ENCODE measurements around the gene HAGHL.

Gene HAGHL

GRCh38 chr16:702341-702740, 24.6 kb upstream of the HAGHL start:
- DNase-seq (ENCODE audit: low spot score) = no peak
- POLR2A ChIA-PET (ENCODE audit: low non-redundant PET) = interaction anchor here (1.3 kb wide), 1 partner anchor 11 kb away, joined by 5 read pairs; no protein-coding TSS in a partner anchor
- TF ChIP-seq CTCF (conservative IDR thresholded peaks at IDR 0.05; ENCODE audit: low read depth) = no peak
- no peak overlapping the region for H3K27ac ChIP-seq
- CTCF ChIA-PET = no interaction called here

DNA sequence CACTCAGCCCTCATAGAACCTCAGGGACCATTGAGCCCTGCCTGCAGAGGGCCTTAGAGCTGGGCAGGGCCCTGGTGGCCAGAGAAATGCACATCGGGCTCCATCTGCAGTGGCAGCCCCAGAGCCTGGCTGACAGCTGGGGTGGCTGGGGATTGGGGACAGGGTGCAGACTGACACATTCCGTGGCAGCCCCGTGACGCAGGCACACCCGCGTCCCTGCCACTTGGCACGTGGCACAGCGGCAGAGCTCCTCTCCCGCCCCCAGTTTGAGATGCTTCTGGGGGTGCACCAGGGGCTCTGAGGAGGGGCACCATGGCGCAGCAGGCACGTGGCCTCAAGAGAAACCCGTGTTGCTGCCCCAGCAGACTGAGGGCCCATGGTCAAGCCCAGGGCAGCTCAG, 23.5 kb upstream of the HAGHL start:
- H3K27ac ChIP-seq = no peak overlapping the region; the same call in 1 of the 2 replicates
- ChIA-PET POLR2A (ENCODE audit: low non-redundant PET) (interaction anchor here (0.6 to 1.3 kb wide), 2 partner anchors 10 to 109 kb away, joined by 3 to 5 read pairs; no protein-coding TSS in a partner anchor), CTCF (interaction anchor here (0.9 kb wide), 1 partner anchor 82 kb away, joined by 3 read pairs; no protein-coding TSS in a partner anchor)
- TF ChIP-seq CTCF (conservative IDR thresholded peaks at IDR 0.05; ENCODE audit: low read depth) = no peak
- no peak for DNase-seq (ENCODE audit: low spot score)

GRCh38 chr16:704047-704446, 22.9 kb upstream of the HAGHL start:
- TF ChIP-seq CTCF (conservative IDR thresholded peaks at IDR 0.05; ENCODE audit: low read depth) = no peak
- ChIA-PET POLR2A (ENCODE audit: low non-redundant PET) (interaction anchor here (0.6 kb wide), 1 partner anchor 110 kb away, joined by 3 read pairs; no protein-coding TSS in a partner anchor), CTCF (interaction anchor here (0.5 to 0.9 kb wide), 2 partner anchors 81 to 255 kb away, joined by 3 read pairs; no protein-coding TSS in a partner anchor)
- H3K27ac ChIP-seq = peak overlapping the region; percentile 87
- no peak for DNase-seq (ENCODE audit: low spot score)

DNA sequence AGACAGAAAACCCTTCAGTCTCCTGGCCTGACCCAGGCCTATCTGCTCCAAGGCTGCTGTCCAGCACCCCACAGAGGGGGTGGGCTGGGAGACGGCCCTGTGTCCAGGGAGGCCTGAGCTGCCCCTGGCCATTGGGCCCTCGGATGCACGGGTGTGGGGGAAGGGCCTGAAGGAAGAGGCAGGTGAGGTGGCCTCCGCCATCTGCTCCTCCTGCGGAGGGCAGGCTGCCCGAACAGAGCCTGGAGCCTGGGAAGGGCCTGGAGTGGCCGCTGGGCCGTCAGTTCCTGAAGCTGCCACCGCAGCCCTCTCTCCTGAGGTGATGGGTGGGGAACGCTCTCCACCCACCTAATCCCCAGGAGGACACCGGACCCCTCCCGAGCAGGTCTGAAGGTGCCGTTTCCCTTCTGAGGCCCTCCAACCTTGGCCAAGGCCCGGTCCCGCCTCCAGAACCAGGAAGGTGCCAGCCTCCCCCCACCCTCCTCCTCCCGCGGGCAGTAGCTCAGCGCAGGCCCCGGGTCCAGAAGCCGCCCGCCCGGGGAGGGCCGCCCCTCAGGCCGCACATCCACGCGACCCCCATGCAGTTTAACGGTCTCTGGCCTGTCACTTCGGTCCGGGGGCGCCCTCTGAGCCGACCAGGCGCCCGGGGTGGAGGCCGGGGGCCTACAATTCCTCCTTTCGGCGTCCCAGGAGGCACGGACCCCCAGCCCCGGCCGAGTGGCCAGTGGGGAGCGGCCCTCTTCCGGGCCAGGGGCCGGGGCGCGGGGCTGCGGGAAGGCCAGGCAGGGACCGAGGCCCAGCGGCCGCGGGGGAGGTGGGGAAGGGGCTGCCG, 22.1 kb upstream of the HAGHL start:
- POLR2A ChIA-PET (ENCODE audit: low non-redundant PET) = no interaction called here
- no peak for TF ChIP-seq CTCF (conservative IDR thresholded peaks at IDR 0.05; ENCODE audit: low read depth)
- DNase-seq (ENCODE audit: low spot score) = no peak
- CTCF ChIA-PET = interaction anchor here (0.5 kb wide), 1 partner anchor 256 kb away, joined by 3 read pairs; no protein-coding TSS in a partner anchor
- peak overlapping the region; percentile 87 for H3K27ac ChIP-seq

DNA sequence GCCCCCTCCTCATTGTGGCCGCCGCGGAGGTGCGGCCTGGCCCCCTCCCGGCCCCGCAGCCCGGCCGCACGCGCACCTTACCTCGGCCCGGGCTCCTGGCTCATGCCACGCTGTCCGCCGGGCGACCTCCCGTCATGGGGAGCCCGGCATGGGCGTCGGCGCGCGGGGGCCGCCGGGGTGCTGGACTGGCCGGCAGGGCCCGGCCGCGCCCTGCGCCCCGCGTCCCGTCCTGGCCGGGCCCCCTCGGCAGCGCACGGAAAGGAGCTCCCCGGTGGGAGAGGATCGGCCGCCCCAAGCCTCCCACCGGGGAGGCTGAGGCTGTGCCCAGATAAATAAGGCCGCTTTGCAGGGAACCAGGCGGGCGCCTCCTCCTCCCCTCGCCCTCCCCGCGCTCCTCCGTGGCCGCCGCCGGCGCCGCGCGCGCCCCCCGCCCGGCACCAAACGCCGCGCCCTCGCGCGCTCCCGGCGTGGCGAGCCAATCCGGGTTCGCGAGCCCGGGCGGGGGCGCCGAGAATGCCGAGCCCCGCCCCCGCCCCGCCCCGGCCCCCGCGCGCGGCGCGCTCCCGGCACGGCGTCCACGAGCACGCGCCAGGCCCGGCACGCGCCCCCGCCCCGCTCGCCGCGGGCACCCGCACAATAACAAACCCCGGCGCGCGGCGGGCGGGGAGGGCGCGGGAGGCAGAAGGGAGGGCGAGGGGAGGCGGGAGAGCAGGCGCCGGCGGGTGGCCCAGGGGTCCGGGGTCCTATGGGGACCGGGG, 21.3 kb upstream of the HAGHL start, which contains the start of gene FBXL16:
TSS of gene FBXL16 (minus strand) at position 371 of the 758 bp plus-strand sequence. CDS start 8,396 bp downstream, outside the sequence.
- CTCF ChIA-PET = no interaction called here
- peak within 1 kb of the TSS; percentile 87 for H3K27ac ChIP-seq
- no peak for TF ChIP-seq CTCF (conservative IDR thresholded peaks at IDR 0.05; ENCODE audit: low read depth)
- POLR2A ChIA-PET (ENCODE audit: low non-redundant PET) = no interaction called here
- peak; percentile 74 for DNase-seq (ENCODE audit: low spot score)

Data from RWPE1 (cell line).